Mucosa of gallbladder (tissue), 1 donor: ENCODE results near the gene PPP1R12B. TPM values are rescaled to one million over a fixed set of nuclear protein-coding genes. Genes with fewer than 3 reads are reported as not detected.
"Not testable (repeated sequence)": the region's sequence is repeated elsewhere in the genome, so short reads cannot be mapped to it uniquely, and the experiment has no call there.

ENCODE experiments used
- DNase-seq: peaks from one replicate; pipeline ENCODE4 v3.0.0-alpha.2; 2020; ENCODE audit warnings: low spot score
- total RNA-seq: library from RNA; stranded (reverse); gene quantifications from one replicate; pipeline ENCODE4 v1.2.1, GENCODE V29; 2021
- donor health status: DM: no; HTN: no; CAD: no.

Gene PPP1R12B
- total RNA-seq, 1 donor from 2014 or later = 194 TPM

DNA sequence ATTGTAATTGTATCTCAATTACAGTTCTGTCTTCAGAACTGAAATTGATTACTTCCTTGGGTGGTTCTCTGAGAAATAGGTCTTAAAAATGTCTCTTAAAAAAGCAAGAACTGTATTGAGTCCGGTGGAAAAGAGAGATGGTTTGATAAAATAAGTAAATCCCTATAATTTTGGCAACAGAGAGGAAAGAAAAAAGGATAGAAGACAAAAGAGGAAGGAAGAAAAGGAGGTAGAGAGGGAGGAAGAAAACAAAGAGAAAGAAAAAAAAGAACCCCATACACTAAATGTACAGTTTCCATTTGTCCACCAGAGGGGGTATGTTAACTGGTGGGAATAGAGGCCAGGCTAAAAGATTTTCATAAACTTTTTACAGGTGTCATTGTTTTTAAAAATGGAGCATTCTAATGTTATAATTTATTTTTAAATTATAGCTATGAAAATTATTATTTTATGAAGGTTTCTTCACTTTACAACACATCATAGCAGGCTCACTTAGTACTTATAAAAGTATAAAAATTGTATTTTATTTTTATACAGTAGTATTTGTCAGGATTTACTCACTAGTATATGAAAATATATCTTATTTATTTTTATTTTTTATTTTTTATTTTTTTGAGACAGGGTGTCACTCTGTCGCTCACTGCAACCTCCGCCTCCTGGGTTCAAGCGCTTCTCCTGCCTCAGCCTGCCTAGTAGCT lies 4.7 kb upstream of the PPP1R12B start:
- DNase-seq = no peak

DNA sequence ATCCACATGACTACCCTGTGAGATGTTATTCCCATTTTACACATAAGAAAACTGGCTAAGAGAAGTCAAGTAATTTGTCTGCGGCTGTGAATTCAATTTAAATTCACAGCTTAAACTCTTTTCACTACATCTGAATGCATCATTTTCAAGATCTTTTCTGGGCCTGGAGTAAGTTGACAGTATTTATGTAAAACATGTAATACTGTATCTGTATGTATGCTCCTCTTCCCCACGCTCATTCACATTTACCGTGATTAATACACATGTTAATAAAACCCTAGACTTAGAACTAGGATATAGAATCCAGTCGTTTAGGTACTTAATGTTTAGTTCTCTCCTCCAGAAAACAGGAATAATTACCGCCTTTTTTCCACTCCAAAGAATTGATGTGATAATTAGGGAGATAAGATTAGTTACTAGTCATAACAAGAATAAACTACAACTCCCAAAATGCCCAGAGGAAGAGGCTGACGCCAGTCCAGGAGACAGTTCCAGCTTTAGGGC lies 442 bp upstream of the PPP1R12B start:
- DNase-seq = no peak

DNA sequence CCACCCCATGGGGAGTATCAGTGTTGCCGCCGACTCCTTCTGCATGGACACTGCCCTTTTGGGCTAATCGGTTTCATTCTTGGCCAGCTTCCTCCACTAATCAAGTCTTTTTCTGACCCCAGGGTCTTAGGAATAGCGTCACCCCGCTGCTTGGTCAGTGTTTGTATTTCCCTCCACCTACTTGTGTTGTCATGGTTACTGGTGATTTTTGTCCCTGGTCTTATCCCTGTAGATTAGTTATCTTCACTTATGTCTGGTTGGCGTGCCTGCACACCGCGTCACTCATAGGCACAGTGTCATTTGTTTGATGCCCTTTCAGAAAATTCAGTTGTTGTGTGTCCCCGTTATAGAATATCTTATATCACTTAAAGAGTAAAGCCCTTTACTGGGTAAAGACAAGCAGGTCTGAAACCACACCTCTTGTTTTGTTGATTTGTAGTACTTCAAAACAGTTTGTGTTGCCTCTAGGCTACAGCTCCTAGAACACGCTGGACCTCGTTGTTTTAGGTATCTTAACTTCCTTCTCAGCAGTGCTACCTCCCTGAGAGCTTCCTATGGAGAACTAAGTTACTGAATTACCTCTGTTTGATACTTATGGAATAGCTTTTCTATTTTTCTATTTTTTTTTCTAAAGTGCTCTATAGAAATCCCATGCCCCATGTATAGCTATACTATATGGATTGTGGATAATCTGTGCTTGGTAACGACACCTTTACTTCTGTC lies 868 bp downstream of the PPP1R12B start:
- peak; percentile 11 for DNase-seq

DNA sequence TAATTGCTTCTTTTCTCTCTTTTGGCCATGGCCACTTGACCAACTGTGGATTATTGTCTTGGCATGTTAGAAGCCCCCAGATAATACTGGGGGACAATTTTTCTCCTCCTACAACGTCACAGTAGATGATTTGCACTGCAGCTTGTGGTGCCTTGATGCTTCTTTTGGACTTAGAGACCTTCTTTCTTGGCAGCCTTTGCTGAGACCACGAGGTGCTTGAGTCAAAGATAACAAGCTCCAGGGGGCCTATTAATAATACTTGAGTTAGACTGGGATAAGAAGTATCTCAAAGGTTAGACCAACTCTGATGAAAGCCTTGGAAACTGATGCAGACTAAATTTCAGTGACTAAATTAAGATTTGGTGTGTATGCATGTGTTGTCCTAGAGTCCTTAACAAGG lies 3.2 kb downstream of the PPP1R12B start:
- no peak for DNase-seq

DNA sequence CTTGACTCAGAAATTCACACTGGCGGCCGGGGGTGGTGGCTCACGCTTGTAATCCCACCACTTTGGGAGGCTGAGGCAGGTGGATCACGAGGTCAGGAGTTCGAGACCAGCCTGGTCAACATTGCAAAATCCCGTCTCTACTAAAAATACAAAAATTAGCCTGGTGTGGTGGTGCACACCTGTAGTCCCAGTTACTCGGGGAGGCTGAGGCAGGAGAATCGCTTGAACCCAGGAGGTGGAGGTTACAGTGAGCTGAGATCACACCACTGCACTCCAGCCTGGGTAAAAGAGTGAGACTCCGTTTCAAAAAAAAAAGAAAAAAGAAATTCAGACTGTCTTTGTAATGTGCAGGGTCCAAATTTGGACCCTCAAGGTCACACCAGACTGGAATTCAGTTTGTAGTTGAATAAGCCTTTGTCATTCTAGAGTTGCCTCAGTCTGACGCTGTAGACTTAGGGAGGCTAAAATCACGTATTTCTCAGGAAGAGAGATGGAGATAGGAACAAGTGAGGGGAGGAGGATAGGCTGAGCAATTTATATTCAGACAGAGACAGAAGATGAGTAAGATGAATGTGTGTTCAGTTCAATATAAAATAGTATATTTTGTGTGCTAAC lies 4.2 kb downstream of the PPP1R12B start:
- DNase-seq = not testable (repeated sequence)

DNA sequence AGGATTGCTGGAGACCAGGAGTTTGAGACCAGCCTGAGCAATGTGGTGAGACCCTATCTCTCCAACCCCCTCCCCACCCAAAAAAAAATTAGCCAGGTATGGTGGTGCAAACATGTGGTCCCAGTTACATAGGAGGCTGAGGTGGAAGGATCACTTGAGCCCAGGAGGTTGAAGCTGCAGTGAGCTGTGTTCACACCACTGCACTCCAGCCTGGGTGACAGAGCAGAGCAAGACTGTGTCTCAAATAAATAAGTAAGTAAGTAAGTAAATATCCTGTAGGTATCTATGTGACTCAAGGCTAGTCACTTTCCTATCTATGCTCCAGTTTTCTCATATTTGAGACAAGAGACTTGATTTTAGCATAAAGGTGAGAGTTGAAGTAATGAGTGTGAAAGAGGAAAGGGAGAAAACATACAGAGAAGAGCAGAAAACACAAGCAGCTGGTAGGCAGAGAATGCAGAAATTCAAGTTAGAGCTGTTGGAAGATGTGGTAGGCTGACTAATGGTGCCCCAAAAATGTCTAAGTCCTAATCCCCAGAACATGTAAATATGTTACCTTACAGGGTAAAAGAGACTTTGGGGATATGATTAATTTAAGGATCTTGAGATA lies 7.5 kb downstream of the PPP1R12B start:
- no peak for DNase-seq

DNA sequence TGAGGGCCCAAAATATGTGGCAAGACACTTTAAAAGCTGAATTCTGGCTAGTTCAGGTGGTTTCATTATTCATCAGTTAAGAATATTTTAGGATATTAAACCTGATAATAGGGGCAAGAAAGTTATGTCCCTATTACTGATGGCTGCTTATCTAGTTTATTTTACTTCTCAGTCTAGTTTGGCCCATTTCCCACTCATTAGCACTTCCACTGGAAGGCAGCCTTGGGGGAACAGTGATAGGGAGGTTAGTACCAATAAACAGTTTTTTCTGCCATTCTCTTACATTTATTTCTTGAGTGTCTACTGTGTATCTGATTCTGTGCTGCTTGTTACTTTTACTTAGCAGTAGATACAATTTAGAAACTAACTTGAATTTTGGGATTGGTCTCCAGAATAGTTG lies 9.0 kb downstream of the PPP1R12B start:
- no peak for DNase-seq

DNA sequence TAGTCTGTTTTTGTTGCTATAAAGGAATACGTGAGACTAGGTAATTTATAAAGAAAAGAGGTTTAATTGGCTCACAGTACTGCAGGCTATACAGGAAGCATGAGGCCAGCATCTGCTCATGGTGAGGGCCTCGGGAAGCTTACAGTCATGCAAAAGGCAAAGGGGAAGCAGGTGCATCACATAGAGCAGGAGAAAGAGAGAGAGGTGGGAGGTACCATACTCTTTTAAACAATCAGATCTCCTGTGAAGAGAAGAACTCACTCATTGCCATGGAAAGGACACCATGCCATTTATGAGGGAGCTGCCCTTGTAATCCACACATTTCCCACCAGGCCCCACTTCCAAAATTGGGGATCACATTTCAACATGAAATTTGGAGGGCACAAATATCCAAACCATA lies 12.7 kb downstream of the PPP1R12B start:
- no peak for DNase-seq

DNA sequence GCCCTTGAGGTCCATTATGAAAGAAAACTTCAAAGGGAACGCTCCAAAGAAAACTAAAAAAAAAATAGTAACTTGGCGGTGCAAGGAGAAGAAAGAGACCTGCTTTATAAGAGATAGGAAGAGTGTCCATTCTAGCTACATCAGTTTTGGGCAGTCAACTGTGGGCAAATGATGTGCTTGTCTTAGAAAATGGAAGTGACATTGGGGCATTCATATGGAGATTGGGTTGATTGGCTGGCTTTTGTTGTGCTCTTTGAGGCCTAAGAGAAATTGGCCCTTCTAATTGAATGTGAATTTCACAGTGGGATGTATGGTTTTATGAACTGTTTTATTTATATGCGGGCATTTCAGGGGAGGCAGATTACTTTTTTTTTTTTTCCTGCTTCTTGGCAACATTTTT lies 13.2 kb downstream of the PPP1R12B start:
- no peak for DNase-seq

DNA sequence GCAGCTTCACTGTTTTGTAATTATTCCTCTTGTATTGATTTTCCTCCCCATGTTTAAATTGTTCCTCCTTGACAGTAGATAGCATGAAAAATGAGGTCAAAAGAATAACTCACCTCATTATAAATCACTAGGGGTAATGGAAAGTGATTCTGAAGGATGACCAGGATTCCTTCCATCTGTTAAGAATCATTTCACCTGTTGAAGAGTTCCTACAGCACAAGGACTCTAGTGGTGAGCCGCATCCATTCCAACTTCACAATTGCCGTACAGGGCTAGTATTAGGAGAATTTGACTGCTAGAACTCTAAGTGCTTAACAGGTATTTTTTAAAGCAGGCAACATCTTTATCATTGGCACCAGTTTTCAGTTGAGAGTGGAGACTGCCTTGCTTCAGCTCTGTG lies 13.7 kb downstream of the PPP1R12B start:
- no peak for DNase-seq

DNA sequence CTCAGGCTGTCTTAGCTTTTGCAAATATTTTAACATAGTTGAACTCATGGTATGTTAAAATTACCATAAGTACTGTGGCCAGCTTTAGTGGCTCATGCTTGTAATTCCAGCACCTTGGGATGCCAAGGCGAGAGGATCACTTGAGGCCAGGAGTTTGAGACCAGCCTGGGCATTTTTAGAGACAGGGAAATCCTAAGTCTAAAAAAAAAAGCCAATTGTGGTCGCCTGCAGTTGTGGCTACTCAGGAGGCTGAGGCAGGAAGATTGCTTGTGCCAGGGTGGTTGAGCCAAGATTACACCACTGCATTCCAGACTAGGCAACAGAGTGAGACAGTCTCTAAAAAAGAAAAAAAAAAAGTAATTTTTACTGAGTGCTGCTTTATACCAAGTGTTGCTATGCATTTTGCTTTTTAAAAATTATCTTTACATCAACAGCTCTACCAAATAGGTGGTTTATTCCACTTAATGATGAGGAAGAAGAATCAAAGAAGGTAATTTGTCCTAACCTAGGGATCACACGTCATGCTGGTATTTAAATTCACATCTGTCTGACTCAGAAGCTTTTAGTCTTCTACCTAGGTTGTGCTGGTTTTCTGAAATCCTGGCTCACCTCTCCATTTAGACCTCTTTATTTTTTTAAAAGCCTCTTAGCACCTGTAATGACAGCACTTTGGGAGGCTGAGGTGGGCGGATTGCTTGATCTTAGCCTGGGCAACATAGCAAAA lies 16.8 kb downstream of the PPP1R12B start:
- no peak for DNase-seq

DNA sequence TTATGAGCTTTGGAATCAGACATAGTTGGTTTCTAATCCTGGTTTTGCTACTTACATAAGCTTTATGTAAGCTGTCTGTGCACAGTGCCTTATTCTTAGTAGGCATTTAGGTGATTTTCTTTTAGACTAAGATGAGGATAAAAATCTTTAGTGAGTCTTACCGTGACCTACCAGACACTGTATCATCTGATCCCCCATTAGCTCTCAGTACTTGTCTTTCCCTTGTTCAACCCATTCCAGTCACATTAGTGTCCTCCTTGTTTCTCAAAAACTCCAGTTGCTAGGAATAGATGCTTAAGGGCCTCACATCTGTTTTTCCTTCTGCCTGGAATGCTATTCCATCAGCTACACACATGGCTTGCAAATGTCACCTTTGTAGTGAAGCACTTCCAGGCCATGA lies 18.8 kb downstream of the PPP1R12B start:
- DNase-seq = no peak

DNA sequence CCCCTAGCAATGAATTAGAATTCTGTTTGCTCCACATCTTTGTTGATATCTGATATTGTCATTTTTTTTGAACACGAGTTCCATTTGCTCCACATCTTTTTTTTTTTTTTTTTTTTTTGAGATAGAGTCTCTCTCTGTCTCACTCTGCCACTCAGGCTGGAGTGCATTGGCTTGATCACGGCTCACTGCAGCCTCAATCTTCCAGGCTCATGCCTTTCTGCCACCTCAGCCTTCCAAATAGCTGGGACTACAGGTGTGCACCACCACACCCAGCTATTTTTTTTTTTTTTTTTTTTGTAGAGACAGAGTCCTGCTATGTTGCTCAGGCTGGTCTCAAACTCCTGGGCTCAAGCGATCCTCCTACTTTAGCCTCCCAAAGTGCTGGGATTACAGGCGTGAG lies 22.4 kb downstream of the PPP1R12B start:
- not testable (repeated sequence) for DNase-seq

DNA sequence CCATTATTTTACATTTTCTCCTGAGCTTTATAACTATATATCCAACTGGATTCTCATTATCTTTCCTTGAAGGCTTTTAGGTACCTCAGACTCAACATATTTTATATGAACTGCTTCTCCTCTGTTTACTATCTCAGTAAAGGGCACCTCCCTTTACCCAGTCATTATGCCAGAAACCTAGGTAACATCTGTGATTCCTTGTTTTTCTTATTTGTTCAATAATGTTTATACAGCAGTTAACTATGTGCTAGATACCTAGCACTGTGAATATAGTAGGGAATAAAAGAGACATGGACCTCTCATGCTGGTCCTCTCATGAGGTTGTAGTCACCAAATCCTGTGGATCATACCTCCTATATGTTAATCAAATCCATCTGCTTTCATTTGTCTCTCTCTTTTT lies 25.6 kb downstream of the PPP1R12B start:
- no peak for DNase-seq

DNA sequence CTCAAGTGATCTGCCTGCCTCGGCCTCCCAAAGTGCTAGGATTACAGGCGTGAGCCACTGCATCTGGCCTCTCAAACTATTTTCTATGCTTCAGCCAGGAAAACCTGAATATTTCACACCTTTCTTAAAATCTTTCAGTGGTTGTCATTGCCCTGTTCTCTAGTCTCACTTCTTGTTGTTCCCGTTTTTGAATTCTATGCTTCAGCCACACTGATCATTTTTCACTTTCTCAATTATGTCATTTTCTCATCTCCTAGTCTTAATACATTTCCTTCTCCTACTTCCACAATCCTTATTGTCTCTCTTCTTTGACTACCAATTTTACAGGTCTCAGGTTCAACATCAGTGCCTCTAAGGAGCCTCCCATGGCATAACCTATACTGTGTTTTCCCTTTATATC lies 26.7 kb downstream of the PPP1R12B start:
- not testable (repeated sequence) for DNase-seq

DNA sequence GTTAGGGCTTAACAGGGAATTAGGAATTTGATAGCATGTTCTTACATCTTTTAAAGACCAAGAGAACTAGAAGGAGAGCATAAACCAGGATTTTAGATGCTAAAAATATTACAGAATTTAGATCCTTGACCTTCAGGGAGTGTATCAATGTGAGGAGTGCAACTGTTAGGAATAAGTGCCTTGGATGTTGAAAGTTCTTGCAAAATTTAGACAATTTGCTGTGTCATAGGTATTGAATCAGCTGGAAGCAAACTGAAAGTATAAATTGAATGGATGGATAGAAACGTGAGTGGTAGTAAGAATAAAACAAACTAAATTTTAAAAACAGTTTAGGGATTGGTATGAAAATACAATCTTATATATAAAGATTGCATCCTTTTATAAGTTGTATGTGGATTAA lies 27.7 kb downstream of the PPP1R12B start:
- DNase-seq = no peak

DNA sequence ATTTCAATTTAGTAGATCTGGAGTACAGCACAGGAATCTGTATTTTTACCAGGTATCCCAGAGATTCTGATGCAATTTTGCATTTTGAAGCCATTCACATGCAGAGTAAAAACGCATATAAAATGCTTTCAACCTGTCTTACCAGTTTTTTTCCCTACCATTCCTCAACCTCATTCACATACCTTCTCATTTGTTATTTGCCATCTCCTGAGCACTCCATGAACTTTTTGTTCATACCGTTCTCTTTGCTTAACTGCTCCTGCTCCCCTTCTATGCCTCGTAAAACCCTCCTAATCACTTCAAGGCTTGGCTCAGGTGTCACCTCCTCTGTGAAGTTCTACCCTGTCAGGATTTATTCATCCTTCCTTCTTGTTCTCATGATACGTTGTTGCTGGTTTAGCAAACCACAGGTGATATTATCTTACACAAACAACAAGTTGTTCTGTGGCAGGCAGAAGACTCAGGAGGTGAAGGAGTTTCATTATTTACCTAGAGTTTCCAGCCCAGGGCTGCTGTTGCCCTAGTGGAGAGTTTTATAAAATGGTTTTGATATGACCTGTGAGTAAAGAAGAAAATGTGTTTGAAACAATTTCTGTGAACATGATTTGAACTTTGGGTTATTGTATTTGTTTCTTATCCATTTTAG lies 31.5 kb downstream of the PPP1R12B start:
- DNase-seq = not testable (repeated sequence)

DNA sequence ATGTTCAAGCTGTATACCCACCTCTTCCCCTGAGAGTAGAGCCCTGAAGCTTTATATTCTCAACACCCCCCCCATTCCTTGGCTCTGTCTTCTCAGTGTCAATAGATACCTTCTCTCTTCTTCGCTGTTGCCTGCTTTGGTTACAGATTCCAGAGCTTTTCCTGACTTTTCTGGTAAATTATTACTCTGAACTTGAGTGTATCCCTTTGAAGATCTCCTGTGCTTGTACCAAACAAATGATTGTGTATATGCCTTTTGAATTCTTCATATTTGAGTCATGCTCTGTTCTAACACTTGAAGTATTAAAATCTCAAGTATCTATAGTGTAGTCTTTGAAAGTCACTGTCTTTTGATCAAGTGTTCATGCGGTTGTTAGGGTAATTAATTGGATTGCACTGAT lies 32.0 kb downstream of the PPP1R12B start:
- not testable (repeated sequence) for DNase-seq

DNA sequence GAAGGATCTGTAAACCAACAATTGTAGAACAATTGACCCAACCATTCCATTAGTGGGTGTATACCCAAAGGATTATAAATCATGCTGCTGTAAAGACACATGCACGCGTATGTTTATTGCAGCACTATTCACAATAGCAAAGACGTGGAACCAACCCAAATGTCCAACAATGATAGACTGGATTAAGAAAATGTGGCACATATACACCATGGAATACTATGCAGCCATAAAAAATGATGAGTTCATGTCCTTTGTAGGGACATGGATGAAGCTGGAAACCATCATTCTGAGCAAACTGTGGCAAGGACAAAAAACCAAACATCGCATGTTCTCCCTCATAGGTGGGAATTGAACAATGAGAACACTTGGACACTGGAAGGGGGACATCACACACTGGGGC lies 33.4 kb downstream of the PPP1R12B start:
- not testable (repeated sequence) for DNase-seq

DNA sequence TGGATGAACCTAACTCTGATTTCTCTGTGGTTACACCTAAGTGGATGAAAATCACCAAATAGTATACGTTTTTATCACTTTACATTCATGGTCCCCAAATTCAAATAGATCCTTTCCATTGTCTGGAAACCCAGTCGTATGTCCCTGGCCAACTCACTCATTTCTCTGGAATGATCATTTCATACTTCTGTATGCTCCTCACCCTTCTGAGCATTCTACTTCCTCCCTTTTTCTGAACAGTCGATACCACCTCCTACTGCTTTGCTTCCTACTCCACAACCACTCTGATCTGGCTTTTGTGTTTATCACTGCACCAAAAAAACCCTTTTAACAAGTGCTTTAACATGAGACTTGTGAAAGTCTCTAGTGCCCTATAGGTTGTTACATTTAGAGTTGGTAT lies 47.3 kb downstream of the PPP1R12B start:
- not testable (repeated sequence) for DNase-seq

DNA sequence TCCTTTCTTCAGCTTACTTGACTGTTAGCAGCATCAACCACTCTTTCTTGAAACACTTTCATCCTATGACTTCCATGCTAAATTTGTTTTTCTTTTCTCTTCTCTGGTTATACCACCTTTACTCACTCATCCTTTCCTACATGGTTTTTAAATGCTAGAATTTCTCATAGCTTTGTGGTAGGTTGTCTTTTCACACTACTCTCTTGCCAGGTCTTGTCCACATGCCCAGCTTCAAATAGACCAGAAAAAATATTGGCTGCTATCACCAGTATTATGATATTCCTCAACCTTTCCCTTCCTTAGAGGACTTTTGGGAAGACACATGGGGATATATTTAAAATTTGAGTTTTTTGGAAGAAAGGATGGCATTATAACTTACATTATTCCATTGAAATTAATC lies 48.8 kb downstream of the PPP1R12B start:
- DNase-seq = no peak
